GM19023 (cell line): ENCODE results near the gene SNU13.
"Not testable (repeated sequence)": the region's sequence is repeated elsewhere in the genome, so short reads cannot be mapped to it uniquely, and the experiment has no call there.

Experiments used
- ATAC-seq: cut with Tn5 transposase; IDR thresholded peaks from one replicate; pipeline ENCODE4 v1.9.1; 2021; ENCODE audit warnings: mild to moderate bottlenecking, moderate library complexity; ENCODE audit not compliant: unreplicated experiment

SNU13 gene

DNA sequence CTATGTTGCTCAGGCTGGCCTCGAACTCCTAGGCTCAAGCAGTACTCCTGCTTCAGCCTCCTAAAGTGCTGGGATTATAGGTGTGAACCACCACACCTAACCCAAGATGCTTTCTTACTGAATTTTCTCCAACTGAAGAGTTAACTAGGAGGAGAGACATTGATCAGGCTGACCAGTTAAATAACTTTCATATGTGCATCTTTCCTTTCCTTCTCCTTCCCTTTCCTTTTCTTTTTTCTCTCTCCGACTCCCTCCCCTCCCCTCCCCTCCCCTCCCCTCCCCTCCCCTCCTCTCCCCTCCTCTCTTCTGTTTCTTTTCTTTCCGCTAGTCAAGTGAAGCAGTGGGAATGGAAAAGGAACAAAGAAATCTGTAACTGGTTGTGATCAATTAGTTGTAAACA is 40.9 kb downstream of the SNU13 start:
- ATAC-seq, result no peak

DNA sequence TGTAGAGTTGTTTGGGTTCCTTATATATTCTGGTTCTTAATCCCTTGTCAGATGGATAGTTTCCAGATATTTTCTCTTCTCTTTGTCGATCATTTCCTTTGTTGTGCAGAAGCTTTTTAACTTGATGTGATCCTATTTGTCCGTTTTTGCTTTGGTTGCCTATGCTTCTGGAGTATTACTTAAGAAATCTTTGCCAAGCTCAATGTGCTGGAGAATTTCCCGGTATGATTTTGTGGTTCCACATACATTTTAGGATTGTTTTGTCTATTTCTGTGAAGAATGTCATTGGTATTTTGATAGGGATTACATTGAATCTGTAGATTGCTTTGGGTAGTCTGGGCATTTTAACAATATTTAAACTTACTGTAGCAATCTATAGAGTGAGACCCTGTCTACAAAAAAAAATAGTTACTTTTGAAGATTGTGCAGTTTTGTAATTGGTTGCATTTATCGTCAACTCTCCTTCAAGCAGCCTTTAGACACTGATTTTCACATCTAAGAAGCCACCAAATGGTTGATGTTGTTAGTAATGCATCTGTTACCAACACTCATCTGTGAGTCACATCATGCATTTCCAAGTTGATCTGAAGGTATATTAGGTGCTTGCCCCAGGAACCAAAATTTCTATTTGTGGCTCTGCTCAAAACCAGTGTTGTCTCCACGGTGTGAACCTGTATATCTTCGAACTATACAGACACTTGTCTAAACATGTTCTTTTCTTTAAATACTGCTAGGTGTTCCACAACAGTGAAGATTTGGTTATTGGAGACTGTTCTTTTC is 46.1 kb downstream of the SNU13 start:
- ATAC-seq, result no peak

- no peak for ATAC-seq
Observed at GRCh38 chr22:41641854-41642253, 46.8 kb downstream of the SNU13 start.

GRCh38 chr22:41638748-41639147 is 49.9 kb downstream of the SNU13 start:
- ATAC-seq, result no peak

- no peak for ATAC-seq
Observed at GRCh38 chr22:41638124-41638523, 50.5 kb downstream of the SNU13 start.

- not testable (repeated sequence) for ATAC-seq
Observed at GRCh38 chr22:41637623-41638022, 51.0 kb downstream of the SNU13 start.

DNA sequence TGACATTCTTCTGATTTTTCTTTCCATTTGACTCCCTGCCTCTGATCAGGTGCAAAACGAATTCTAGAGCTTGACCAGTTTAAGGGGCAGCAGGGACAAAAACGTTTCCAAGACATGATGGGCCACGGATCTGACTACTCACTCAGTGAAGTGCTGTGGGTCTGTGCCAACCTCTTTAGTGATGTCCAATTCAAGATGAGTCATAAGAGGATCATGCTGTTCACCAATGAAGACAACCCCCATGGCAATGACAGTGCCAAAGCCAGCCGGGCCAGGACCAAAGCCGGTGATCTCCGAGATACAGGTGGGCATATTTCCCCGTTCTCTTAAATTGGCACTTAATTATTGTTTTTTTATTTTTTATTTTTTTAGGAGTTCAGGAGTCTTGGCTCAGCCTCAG is 52.2 kb downstream of the SNU13 start:
- no peak for ATAC-seq

DNA sequence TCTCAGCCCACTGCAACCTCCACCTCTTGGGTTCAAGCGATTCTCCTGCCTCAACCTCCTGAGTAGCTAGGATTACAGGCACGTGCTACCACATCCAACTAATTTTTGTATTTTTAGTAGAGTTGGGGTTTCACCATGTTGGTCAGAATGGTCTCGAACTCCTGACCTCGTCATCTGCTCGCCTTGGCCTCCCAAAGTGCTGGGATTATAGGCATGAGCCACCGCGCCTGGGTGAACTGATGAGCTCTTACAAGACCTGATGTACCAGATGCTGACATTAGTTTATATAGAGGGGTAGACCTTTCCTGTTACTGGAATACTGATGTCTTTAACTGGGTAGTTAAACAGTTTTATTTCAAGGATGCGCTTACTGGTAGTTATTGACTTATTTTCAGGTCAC is 54.1 kb downstream of the SNU13 start:
- not testable (repeated sequence) for ATAC-seq

DNA sequence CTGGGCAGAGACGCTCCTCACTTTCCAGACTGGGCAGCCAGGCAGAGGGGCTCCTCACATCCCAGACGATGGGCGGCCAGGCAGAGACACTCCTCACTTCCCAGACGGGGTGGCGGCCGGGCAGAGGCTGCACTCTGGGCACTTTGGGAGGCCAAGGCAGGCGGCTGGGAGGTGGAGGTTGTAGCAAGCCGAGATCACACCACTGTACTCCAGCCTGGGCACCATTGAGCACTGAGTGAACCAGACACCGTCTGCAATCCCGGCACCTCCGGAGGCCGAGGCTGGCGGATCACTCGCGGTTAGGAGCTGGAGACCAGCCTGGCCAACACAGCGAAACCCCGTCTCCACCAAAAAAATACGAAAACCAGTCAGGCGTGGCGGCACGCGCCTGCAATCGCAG is 57.1 kb downstream of the SNU13 start:
- not testable (repeated sequence) for ATAC-seq

DNA sequence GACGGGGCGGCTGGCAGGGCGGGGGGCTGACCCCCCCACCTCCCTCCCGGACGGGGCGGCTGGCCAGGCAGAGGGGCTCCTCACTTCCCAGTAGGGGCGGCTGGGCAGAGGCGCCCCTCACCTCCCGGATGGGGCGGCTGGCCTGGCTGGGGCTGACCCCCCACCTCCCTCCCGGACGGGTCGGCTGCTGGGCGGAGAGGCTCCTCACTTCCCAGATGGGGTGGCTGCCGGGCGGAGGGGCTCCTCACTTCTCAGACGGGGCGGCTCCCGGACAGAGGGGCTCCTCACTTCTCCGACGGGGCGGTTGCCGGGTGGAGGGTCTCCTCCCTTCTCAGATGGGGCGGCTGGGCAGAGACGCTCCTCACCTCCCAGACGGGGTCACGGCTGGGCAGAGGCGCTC is 57.6 kb downstream of the SNU13 start:
- ATAC-seq, result not testable (repeated sequence)

- no peak for ATAC-seq
Observed at GRCh38 chr22:41625577-41625976, 63.1 kb downstream of the SNU13 start.
